Measurements from ENCODE around the gene IFNGR2. TPM values are rescaled to one million over a fixed set of nuclear protein-coding genes. Genes with fewer than 3 reads are reported as not detected.

IFNGR2 gene
- total RNA-seq, 1 donor from 2014 or later: 32.1 TPM

GRCh38 chr21:33390479-33390878 lies 12.7 kb upstream of the IFNGR2 start:
- no peak for DNase-seq (ENCODE audit: low spot score)
- TF ChIP-seq CTCF (IDR thresholded peaks at IDR 0.05; ENCODE audit: unreplicated experiment): no peak
- H3K27ac Mint-ChIP-seq (ENCODE audit: unreplicated experiment): no peak overlapping the region
- no peak overlapping the region for H3K4me3 Mint-ChIP-seq (ENCODE audit: unreplicated experiment)
- no peaks in the 10 kb centered on the region for H3K36me3 Mint-ChIP-seq (ENCODE audit: low read depth, unreplicated experiment)
- no peaks in the 10 kb centered on the region for H3K27me3 Mint-ChIP-seq (ENCODE audit: unreplicated experiment)
- no peaks in the 10 kb centered on the region for H3K9me3 Mint-ChIP-seq (ENCODE audit: unreplicated experiment)
- no peaks in the 10 kb centered on the region for H3K4me1 Mint-ChIP-seq (ENCODE audit: unreplicated experiment)

GRCh38 chr21:33391656-33392055 lies 11.6 kb upstream of the IFNGR2 start:
- DNase-seq (ENCODE audit: low spot score): no peak
- TF ChIP-seq CTCF (IDR thresholded peaks at IDR 0.05; ENCODE audit: unreplicated experiment): no peak
- Mint-ChIP-seq H3K36me3 (ENCODE audit: low read depth, unreplicated experiment) (no peaks in the 10 kb centered on the region), H3K4me3 (ENCODE audit: unreplicated experiment) (no peak overlapping the region), H3K27me3 (ENCODE audit: unreplicated experiment) (no peaks in the 10 kb centered on the region), H3K9me3 (ENCODE audit: unreplicated experiment) (no peaks in the 10 kb centered on the region), H3K27ac (ENCODE audit: unreplicated experiment) (no peak overlapping the region), H3K4me1 (ENCODE audit: unreplicated experiment) (no peaks in the 10 kb centered on the region)

GRCh38 chr21:33392284-33392985 lies 10.8 kb upstream of the IFNGR2 start:
- no peak for DNase-seq (ENCODE audit: low spot score)
- H3K4me3 Mint-ChIP-seq (ENCODE audit: unreplicated experiment): no peak overlapping the region
- no peak for TF ChIP-seq CTCF (IDR thresholded peaks at IDR 0.05; ENCODE audit: unreplicated experiment)
- no peak overlapping the region for H3K27ac Mint-ChIP-seq (ENCODE audit: unreplicated experiment)
- no peaks in the 10 kb centered on the region for H3K36me3 Mint-ChIP-seq (ENCODE audit: low read depth, unreplicated experiment)
- no peaks in the 10 kb centered on the region for H3K9me3 Mint-ChIP-seq (ENCODE audit: unreplicated experiment)
- H3K27me3 Mint-ChIP-seq (ENCODE audit: unreplicated experiment): no peaks in the 10 kb centered on the region
- no peaks in the 10 kb centered on the region for H3K4me1 Mint-ChIP-seq (ENCODE audit: unreplicated experiment)

- Mint-ChIP-seq H3K27me3 (ENCODE audit: unreplicated experiment) (no peaks in the 10 kb centered on the region), H3K27ac (ENCODE audit: unreplicated experiment) (no peak overlapping the region), H3K36me3 (ENCODE audit: low read depth, unreplicated experiment) (no peaks in the 10 kb centered on the region), H3K4me1 (ENCODE audit: unreplicated experiment) (no peaks in the 10 kb centered on the region), H3K9me3 (ENCODE audit: unreplicated experiment) (no peaks in the 10 kb centered on the region), H3K4me3 (ENCODE audit: unreplicated experiment) (no peak overlapping the region)
- no peak for DNase-seq (ENCODE audit: low spot score)
- no peak for TF ChIP-seq CTCF (IDR thresholded peaks at IDR 0.05; ENCODE audit: unreplicated experiment)
Measured at GRCh38 chr21:33393348-33393747, 9.9 kb upstream of the IFNGR2 start.

- Mint-ChIP-seq H3K4me1 (ENCODE audit: unreplicated experiment) (no peaks in the 10 kb centered on the region), H3K9me3 (ENCODE audit: unreplicated experiment) (no peaks in the 10 kb centered on the region), H3K27me3 (ENCODE audit: unreplicated experiment) (no peaks in the 10 kb centered on the region), H3K4me3 (ENCODE audit: unreplicated experiment) (no peak overlapping the region), H3K27ac (ENCODE audit: unreplicated experiment) (no peak overlapping the region), H3K36me3 (ENCODE audit: low read depth, unreplicated experiment) (no peaks in the 10 kb centered on the region)
- DNase-seq (ENCODE audit: low spot score): no peak
- no peak for TF ChIP-seq CTCF (IDR thresholded peaks at IDR 0.05; ENCODE audit: unreplicated experiment)
Measured at GRCh38 chr21:33394260-33394659, 9.0 kb upstream of the IFNGR2 start.

Measured in endothelial cell (in vitro differentiated cells).